Activated CD4-positive, alpha-beta T cell treated with anti-CD3 and anti-CD28 coated beads, Interleukin-2, amount 50 U/mL, for 16 hours (primary cell): Measurements from ENCODE around the gene SAMD5.

ENCODE experiments used
- DNase-seq: peaks from one replicate; pipeline ENCODE4 v3.0.0-alpha.2; 2020

The SAMD5 gene

DNA sequence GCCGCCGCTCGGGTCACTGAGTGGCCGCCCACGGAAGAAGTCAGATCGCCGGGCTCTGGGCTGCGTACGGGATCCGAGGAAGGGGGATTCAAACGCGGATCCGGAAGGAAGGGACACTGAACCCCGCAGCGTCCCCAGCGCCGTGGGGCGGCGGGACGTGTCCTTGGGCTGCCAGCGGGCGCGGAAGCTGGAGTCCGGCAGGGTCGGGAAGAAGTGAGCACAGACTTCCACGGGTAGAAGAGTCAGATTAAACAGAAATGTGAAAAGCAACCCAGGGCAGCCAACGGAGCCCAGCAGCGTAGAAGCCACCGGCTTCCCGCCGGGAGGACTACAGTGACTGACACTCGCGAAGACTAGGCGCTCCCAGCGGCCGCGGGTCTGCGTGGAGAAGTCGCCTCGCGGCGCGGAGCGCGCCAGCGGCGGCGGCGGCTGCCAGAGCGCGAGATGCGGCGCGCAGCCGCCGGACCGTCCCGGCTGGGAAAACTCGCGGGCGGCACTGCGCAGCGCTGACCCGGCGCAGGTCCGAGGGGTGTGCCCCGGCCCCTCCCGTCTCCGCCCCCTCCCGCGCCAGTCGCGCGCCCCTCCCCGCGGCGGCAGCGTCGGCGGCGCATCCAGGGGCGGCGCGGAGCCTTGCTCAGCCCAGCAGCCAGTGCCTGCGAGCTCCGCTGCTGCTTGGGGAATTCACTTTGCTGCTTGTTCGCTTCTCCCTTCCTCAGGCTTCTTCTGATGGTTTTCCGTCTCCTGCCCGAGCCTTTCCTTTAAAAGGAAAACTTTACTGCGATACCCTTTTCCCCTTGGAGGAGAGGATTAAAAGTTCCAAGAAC is at the start of gene SAMD5:
TSS of gene SAMD5 (plus strand) at position 649 of the 824 bp plus-strand sequence. CDS start 239 bp downstream, outside the sequence.
- peak; percentile 16 for DNase-seq

DNA sequence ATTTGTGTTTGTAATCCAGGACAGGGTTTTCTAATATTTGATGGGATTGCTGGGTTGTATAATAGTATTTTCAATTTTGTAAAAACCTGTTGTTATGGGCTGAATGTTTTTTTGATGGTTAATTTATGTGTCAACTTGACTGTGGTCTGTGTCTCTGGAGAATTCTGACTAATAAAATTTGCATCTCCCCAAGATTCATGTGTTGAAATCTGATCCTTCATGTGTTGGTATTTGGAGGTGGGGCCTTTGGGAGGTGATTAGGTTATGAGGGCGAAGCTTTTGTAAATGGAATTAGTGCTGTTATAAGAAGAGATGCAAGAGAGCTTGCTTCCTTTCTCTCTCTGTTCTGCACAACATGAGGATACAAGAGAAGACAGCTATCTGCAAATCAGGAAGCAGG is 48.7 kb upstream of the SAMD5 start:
- DNase-seq = no peak

DNA sequence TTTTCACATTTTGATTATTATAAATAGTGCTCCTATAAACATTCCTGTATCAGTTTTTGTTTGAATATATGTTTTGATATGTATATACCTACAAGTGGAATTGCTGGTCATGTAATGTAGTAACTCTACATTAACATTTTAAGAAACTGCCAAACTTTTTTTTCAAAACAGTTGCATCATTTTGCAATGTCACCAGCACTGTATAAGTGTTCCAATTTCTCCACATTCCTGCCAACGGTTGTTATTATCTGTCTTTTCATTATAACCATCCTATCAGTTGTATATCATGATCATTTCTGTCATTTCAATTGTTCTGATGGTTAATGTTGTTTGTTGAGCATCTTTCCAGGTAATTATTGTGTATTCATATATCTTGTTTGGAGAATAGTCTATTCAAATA is 44.8 kb upstream of the SAMD5 start:
- DNase-seq = no peak

DNA sequence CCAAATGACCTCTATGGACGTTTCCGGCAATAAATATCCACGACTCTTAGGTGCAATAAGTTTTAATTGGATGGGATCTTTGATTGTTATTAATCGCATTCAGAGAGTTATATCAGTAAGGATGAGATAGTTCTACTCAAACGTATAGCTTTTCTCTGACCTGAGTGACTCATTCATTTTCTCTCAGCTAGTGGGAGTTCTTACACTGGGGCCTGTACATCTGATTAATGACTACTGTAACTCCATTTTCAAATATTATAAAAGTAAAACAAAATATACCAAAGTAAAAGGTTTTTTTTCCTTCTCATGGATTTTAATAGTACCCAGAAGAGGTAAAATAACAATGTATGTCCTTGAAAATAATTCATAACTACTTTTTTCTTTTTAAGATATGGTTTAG is 41.1 kb upstream of the SAMD5 start:
- DNase-seq = no peak

DNA sequence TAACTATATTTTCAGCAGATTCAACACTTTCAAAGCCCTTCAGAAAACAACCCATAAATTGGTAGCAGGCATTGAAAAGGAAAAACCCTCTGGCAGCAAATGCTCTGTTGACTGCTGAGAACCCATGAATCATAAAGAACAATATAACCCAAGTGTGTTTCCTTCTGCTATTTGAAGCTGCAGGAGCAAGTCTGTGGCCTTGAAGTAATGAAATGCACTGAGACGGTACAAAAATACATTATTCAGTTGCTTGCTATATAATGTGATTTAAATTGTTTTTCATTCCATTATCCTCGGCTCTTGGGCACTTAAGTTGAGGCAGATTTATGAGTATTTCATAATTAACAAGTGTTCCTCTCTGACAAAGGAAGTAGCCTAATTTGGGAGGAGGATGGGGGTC is 40.6 kb upstream of the SAMD5 start:
- DNase-seq = no peak

DNA sequence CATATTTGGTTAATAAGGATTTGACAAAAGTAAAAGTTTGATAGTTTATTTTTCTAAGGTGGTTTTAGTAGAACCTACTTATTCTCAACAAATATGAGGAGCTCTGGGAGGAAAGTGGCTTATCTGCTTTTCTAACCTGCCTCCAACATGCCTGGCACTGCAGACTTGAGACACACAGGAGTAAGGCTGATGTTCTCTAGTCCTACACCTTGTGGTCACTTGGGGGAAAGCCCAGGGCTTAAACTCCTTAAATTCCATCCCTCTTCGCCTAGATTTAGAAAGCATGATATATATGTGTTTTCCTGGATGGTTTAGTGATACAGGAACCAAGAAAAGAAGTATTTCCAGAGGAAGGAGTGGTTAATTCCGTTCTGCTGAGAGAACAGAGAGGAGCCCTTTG is 39.9 kb upstream of the SAMD5 start:
- DNase-seq = no peak

DNA sequence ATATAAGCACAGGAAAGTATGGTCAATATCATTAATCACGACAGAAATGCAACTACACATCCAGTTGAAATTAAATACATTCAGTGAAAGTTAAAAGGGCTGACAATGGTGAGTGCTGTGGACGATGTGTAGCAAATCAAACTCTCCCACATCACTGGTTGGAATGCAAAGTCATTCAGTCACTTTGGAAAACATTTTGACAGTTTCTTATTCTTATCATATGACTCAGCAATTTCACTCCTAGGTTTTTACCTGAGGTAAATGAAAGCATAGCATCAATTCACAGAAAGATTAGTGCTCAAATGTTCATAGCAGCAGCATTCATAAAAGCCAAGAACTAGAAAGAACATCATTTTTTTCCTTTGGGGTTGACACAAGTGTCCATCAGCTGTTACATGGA is 28.6 kb upstream of the SAMD5 start:
- no peak for DNase-seq

DNA sequence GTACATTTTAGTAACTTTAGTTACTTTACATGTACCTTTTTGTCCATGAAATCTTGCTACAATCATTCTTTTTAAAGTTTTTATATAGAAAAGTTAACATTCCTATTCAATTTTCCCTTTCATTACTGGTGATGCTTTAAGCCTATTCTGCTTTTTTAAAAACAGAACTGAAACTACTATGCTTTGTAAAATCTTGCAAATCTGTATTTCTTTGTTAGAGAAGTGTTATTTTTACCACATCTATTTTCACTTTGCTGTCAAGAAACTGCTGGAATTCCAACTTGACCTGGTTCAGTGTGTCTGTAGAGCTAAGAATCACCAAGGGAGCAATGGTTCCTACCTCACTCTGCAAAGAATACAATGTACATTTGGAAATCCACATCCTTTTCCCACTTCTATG is 21.8 kb upstream of the SAMD5 start:
- DNase-seq = no peak

DNA sequence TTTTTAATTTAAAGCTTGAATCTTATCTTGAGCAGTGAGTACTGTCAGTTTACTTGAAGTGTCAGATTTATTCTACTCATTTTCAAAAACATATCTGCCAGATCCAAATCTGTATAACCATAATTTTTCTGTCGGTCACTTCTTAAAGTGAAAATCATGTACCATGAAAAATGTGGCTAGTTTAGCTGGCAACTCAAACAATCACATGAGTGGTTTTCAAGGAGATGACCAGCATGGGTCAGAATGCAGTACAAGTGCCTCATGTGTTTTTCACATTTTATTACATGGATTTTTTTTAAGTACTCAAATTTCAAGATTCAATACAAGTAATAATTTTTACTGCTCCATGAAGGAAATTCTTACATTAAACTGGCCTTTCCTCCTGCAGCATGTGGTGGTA is 11.0 kb upstream of the SAMD5 start:
- no peak for DNase-seq

DNA sequence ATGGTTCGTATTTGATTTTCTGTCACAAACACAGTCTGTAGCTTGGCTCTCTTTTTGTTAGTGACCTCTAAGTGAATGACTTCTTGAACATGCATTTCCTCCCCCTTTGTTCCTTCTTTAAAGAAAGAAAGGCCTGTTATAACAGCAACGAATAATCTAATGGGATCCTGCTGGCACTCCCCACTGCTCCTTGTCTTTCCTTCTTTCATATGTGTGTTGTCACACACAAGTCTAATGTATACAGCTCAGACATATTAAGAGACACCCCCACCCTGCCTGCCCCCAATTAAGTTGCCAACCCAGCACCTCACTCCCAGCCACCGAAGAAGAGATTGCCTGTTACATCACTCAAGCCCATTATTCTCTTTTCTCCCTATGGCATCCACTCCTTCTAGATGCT is 4.9 kb upstream of the SAMD5 start:
- no peak for DNase-seq

DNA sequence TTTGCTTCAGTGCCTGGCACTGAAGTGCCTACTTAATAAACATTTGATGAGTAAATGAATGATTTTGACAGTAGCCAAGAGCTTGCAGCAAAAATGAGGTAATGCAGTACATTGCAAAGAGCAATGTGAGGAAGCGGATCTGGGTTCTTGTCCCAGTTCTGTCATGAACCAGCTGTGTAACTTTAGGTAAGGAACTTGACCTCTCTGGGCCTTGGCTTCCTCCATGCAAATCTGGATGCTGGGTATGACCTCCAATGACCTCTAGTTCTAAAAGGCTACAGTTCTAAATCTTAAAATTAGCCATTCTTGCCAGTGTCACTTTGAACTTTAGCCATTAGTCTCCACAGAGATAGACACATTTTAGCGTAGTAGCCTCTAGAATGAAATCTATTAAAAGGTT is 3.6 kb upstream of the SAMD5 start:
- no peak for DNase-seq

DNA sequence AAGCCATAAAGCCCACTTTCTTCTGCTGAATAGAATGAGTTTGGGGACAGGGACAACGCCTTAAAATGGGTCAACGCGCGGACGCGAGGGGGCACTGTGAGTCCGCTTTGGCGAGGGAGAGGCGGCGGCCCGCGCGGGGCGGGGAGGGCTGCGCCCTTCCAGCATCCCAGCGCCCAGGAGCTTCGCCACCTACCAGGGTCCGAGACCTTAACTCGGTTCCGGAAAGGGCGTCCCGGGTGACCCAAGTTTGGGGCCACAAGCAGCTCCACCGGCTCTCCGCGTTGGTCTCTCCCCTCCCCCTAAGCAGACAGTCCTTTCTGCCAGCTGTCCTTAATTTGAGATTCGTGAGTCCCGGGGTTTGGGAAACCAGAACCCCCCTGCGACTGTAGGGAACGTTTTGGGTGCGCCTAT is 1.8 kb upstream of the SAMD5 start:
- DNase-seq = peak; percentile 61

DNA sequence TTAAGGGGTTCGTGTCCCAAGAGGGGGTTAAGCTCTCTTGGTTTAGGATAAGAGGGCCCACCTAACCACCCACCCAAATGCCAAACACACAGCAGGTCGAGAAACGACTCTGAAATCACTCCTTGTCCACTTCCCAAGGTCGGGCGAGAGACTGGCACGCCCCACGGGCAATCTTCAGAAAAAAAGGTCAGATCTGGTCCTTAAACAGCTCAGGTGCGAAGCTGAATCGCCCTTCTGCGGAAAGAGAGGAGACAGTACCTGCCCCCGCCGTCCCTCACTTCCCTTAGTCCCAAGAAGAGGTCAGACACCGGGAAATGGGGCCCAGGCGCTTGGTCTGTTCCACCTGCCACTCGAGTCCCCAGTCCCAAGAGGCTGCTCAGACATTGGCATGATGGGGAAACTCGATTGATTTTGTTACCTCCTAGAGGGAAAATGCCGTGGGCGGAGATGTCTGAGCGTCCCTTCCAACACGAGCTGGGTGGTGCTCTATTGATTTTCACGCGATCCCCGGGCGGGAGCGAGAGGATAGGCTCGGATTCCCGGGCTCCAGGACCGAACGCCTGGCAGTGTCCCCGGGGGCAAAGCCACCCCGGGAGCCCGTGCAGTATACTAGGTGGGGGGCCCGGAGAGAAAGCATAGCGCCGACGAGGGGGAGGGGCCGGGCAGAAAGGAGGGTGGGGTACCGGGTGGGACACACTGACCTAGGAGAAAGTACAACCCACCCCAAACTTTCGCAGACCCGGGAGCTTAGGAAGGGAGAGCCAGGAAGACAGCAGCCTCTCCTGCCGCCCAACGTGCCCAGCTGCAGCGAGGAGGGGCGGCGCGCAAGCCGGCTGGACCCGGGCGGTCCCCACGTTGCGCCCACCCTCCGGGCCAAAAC is 1.1 kb upstream of the SAMD5 start:
- no peak for DNase-seq

DNA sequence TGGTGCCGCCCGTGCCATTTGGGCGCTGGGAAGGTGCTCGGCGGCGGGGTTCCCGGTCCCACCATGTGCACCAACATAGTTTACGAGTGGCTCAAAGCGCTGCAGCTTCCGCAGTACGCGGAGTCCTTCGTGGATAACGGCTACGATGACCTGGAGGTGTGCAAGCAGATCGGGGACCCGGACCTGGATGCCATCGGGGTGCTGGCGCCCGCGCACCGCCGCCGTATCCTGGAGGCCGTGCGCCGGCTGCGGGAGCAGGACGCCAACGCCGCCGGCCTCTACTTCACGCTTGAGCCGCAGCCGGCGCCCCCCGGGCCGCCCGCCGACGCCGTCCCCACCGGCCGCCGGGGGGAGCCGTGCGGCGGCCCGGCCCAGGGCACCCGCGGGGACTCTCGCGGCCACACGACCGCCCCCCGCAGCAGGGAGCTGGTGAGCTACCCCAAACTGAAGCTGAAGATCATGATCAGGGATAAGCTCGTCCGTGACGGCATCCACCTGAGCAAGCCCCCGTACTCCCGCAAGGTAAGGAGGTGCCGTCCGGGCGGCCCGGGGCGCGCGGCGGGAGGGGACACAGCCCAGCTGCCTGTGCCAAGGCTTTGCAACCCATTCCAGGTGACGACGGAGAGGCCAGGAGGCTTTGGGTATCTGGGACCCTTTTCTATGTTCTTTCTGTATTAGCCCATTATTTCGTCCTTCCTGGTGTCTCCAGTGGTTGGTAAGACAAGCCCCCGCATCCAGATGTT is 547 bp downstream of the SAMD5 start:
- no peak for DNase-seq

DNA sequence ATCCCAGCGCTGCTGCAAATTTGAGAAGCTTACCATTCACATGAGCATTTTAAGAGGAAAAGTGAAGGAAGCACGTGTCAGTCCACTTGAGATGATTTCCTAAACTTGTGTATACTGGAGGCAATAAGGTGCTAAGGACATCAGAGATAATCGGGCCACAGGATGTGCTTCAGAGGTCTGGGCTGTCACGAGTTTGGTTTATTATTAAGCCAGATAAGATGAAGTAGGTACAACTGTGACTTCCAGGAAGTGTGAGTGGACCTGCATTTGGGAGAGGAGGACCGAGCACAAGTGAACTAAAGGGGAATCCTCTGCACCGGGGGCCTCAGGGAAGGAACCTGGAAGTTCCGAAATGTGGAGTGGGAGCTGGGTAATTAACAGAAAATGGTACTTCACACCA is 1.4 kb downstream of the SAMD5 start:
- no peak for DNase-seq

DNA sequence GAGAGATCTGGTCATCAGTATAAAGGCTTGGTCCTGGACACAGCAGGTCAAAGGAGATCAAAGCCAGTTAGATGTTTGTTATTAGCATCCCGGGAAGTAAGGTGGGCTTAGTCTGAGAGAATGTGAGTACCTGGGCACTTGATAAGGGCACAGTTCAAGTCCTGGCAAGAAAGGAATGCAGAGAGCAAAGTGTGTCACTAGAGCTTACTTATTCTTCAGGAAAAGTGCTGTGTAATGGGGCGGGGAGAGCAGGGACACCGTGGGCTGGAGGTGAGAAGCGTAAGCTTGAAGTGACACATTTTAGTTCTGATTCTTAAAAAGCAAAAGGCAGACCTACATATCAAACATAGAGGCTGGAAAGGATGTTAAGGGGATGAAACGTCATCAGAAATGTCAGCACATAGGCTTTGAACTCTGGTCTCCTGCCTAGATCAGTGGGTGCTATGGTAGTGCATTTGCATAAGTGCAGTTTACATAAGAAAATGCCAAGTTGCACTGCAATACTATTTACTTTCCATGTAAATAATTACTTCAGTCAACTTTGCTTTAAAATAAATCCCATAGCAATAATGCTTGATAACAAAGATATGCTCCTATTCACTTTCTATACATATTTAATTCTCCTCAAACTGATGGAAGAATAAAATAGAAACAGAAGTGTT is 2.6 kb downstream of the SAMD5 start:
- no peak for DNase-seq

DNA sequence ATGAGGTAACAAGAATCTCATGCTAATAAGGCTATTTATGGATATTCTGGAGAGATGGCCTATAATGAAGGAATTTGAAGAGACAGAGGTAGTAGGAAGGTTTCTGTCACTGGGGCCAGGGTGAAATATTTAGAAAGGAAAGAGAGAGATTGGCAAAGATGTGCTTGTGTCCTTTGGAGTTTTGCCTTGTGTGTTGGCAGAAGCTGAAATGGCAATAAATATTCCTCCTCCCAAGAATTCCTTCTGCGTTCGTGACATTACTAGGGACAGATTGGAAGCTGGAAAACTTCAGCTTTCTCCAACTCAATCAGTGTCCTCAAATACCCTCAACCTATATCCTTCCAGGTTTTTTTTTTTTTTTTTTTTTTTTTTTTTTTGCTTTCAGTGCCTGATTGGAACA is 6.3 kb downstream of the SAMD5 start:
- no peak for DNase-seq

DNA sequence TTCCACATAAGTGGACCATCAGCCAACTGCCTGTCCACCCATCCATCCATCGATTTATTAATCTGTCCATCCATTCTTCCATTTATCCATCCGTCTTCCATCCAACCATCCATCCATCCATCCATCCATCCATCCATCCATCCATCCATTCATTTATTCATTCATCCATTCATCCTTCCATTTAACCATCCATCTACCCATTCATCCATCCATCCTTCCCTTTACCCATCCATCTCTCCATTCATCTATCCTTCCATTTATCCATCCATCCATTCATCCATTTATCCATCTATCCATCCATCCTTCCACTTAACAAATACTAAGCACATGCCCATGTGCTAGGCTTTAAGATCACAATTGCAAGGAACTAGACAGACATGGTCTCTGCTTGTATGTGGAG is 6.8 kb downstream of the SAMD5 start:
- no peak for DNase-seq

DNA sequence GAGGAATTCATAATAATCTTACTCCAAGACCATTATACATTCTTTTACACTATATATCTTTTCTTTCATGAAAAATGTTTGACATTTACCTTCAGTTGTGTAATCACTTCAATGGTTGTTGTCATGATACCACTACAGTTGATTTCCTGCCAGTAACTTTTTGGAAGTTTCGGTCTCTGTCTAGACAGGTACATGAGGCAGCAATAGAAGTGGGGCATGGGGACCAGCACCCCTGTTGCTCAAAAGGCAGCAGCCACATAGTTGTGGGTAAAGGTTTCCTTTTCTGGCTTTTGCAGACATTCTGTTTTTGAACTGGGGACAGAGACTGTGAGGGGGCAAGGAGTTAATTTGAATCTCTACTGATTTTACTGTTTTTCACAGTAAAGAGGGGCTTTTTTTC is 14.1 kb downstream of the SAMD5 start:
- no peak for DNase-seq

DNA sequence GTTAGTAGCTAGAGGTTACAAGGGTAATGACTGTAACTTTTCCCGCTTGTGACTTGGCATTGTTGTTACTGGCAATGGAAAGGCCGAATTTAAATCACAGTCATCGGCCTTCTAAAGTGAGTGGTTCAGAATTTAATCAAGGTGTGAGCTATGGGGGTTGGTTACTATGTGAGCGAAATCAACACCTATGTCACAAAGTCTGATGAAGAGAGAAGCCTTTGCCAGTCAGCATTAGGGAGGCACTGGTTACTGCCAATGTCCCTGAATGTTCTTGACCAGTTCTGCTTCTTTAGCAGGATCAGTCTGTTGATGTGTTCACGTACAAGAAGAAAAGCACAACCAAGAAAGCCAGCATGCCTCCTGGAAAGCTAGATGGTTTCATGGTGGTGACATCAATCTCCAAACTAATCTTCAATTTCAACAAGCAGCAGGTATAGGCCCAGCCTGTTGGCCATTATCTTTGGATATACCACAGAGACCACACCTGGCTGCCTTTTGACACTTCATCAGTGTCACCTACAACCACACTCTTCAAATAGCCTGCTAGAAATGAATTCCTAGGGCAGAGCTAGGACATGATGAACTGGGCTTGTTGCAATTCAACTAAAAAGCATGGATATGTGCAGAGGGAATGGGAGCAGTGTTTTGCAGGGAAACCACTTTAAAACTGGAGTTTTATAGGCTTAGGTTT is 17.2 kb downstream of the SAMD5 start:
- DNase-seq = no peak

DNA sequence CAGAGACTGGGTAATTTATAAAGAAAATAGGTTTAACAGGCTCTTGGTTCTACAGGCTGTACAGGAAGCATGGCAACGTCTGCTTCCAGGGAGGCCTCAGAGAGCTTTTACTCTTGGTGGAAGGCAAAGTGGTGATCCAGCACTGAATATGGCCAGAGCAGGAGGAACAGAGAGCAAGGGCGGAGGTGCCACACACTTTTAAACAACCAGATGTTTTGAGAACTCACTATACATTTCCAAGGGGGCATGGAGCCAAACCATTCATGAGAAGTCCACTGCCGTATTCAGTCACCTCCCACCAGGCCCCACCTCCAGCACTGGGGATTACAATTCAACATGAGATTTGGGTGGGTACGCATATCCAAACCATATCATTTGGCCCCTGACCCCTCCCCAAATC is 18.7 kb downstream of the SAMD5 start:
- no peak for DNase-seq

DNA sequence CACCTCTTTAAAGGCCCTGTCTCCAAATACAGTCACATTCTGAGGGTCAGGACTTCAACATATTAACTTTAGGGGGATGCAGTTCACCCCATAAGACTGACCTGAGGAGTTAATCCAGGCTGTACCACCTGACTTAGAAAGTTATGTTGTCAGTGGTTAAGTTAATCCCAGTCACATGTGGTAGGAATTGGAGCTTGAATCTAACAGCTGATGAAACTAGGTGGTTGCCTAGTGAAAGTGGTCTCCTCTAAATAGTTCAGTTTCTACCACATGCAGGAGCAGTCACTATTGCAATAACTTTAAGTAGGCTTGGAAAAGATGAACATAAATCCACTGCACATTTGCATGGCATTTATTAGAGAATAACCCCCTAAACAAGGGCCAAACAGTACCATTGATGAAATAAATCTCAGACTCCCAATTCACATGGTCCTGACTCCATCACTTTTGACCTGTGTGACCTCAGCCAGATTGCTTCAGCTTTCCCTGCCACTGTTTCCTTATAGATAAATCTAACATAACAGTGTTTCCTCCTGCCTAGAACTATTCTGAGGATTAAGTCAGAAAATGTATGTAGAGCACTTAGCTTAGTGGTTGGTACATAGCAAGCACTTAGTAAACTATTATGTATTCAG is 20.1 kb downstream of the SAMD5 start:
- no peak for DNase-seq
